Right forelimb (tissue), 1 donor: ENCODE results near the gene SLC17A9.

Experiments used
- DNase-seq: peaks from one replicate; pipeline ENCODE4 v3.0.0-alpha.2; 2018

SLC17A9 gene

GRCh38 chr20:62940875-62941274 lies 11.6 kb upstream of the SLC17A9 start:
- DNase-seq = no peak

- DNase-seq = no peak
Observed at GRCh38 chr20:62941792-62942191, 10.7 kb upstream of the SLC17A9 start.

GRCh38 chr20:62942456-62942855 lies 10.1 kb upstream of the SLC17A9 start:
- no peak for DNase-seq

- no peak for DNase-seq
Observed at GRCh38 chr20:62943396-62943795, 9.1 kb upstream of the SLC17A9 start.

- DNase-seq = no peak
Observed at GRCh38 chr20:62944184-62944583, 8.3 kb upstream of the SLC17A9 start.

GRCh38 chr20:62944746-62945145 lies 7.8 kb upstream of the SLC17A9 start:
- no peak for DNase-seq

- DNase-seq = no peak
Observed at GRCh38 chr20:62945771-62946339, 6.7 kb upstream of the SLC17A9 start.

GRCh38 chr20:62946918-62947317 lies 5.6 kb upstream of the SLC17A9 start:
- DNase-seq = no peak

- DNase-seq = no peak
Observed at GRCh38 chr20:62947532-62948300, 4.8 kb upstream of the SLC17A9 start.

- no peak for DNase-seq
Observed at GRCh38 chr20:62949153-62949821, 3.2 kb upstream of the SLC17A9 start.

GRCh38 chr20:62949962-62950361 lies 2.5 kb upstream of the SLC17A9 start:
- DNase-seq = no peak

- no peak for DNase-seq
Observed at GRCh38 chr20:62950741-62951140, 1.8 kb upstream of the SLC17A9 start.

- no peak for DNase-seq
Observed at GRCh38 chr20:62951143-62951895, 1.2 kb upstream of the SLC17A9 start.

GRCh38 chr20:62951896-62952372 lies 575 bp upstream of the SLC17A9 start:
- DNase-seq = no peak

- DNase-seq = no peak
Observed at GRCh38 chr20:62952968-62953838, 694 bp downstream of the SLC17A9 start.

GRCh38 chr20:62953839-62954703 lies 1.6 kb downstream of the SLC17A9 start:
- peak; percentile 77 for DNase-seq

GRCh38 chr20:62955519-62956386 lies 3.2 kb downstream of the SLC17A9 start:
- no peak for DNase-seq

- DNase-seq = no peak
Observed at GRCh38 chr20:62956387-62957135, 4.1 kb downstream of the SLC17A9 start.
